PC-3 (cell line): ENCODE data around the gene GSPT1. TPM values are rescaled to one million over a fixed set of nuclear protein-coding genes. Genes with fewer than 3 reads are reported as not detected.

Source experiments
- ATAC-seq: fragments of 200-7000 bp; cut with Tn5 transposase; 2 replicates; pipeline ENCODE4 v1.9.1; 2020; ENCODE audit warnings: mild to moderate bottlenecking, moderate library complexity
- BruUV-seq: library from RNA; stranded (reverse); fragments of 400-500 nt; replicated peaks from 2 replicates; lab custom pipeline; 2021; lab: Mats Ljungman, UMichigan
- CTCF ChIA-PET: fragments of 300-600 bp; sonication (Branson Sonifier 250); formaldehyde crosslinking; loops from one replicate; lab custom pipeline; 2022; ENCODE audit warnings: antibody characterized with exemption; lab: Charles Lee
- POLR2A ChIA-PET: fragments of 300-600 bp; sonication (Branson Sonifier 250); formaldehyde crosslinking; loops from one replicate; lab custom pipeline; 2022; ENCODE audit warnings: antibody characterized with exemption; ENCODE audit not compliant: unreplicated experiment; lab: Charles Lee
- DNase-seq: peaks from one replicate; pipeline ENCODE4 v3.0.0-alpha.2; 2015
- H2AFZ ChIP-seq: fragments of 300-600 bp; sonication (generic); 2 replicates; pipeline ENCODE4 v1.6.0; 2016; ENCODE audit warnings: antibody characterized with exemption, low read length
- H3F3A ChIP-seq: fragments of 300-600 bp; sonication (generic); one replicate; pipeline ENCODE4 v1.6.0; 2017; ENCODE audit warnings: antibody characterized with exemption, low read length, control low read depth, mild to moderate bottlenecking; ENCODE audit not compliant: unreplicated experiment
- H3K27ac ChIP-seq: fragments of 300-600 bp; sonication (generic); 2 replicates; pipeline ENCODE4 v1.5.1; 2016; ENCODE audit warnings: mild to moderate bottlenecking, low read length
- H3K27me3 ChIP-seq: fragments of 300-600 bp; sonication (generic); 2 replicates; pipeline ENCODE4 v1.6.1; 2016; ENCODE audit warnings: low read length, mixed read lengths
- H3K36me3 ChIP-seq: fragments of 300-600 bp; sonication (generic); 2 replicates; pipeline ENCODE4 v1.6.1; 2016; ENCODE audit warnings: low read depth, mixed run types, low read length, mixed read lengths
- H3K4me1 ChIP-seq: fragments of 300-600 bp; sonication (generic); 2 replicates; pipeline ENCODE4 v1.5.1; 2016; ENCODE audit warnings: low read length; ENCODE audit not compliant: insufficient read depth
- H3K4me2 ChIP-seq: fragments of 300-600 bp; sonication (generic); 2 replicates; pipeline ENCODE4 v1.6.0; 2016; ENCODE audit warnings: low read length
- H3K4me3 ChIP-seq: fragments of 300-600 bp; sonication (generic); 2 replicates; pipeline ENCODE4 v1.5.1; 2016; ENCODE audit warnings: mild to moderate bottlenecking, low read length, mixed read lengths
- H3K79me2 ChIP-seq: fragments of 300-600 bp; sonication (generic); 2 replicates; pipeline ENCODE4 v1.6.1; 2017; ENCODE audit warnings: low read length, mixed read lengths
- H3K9ac ChIP-seq: fragments of 300-600 bp; sonication (generic); 2 replicates; pipeline ENCODE4 v1.6.0; 2016; ENCODE audit warnings: mild to moderate bottlenecking, low read length
- H3K9me2 ChIP-seq: fragments of 300-600 bp; sonication (generic); replicated peaks from 2 replicates; pipeline ENCODE4 v1.6.1; 2016; ENCODE audit warnings: mixed run types, low read length, mixed read lengths
- H3K9me3 ChIP-seq: fragments of 300-600 bp; sonication (generic); 2 replicates; pipeline ENCODE4 v1.6.1; 2016; ENCODE audit warnings: low read length, mixed read lengths
- H4K20me1 ChIP-seq: fragments of 300-600 bp; sonication (generic); 2 replicates; pipeline ENCODE4 v1.6.1; 2016; ENCODE audit warnings: low read length, mixed read lengths
- EZH2 ChIP-seq: fragments of 300-600 bp; sonication (generic); IDR thresholded peaks from one replicate; pipeline ENCODE4 v1.6.1; 2017; ENCODE audit warnings: antibody characterized with exemption, mild to moderate bottlenecking, low read length; ENCODE audit not compliant: unreplicated experiment
- EZH2phosphoT487 ChIP-seq: fragments of 300-600 bp; sonication (generic); IDR thresholded peaks from 2 replicates; pipeline ENCODE4 v1.6.1; 2018; ENCODE audit warnings: mild to moderate bottlenecking, antibody characterized with exemption, low read length, borderline replicate concordance
- intact Hi-C: fragments of 100-400 bp; cut with micrococcal nuclease; formaldehyde crosslinking; loops from 2 replicates; pipeline ENCODE4 v1.9.0; 2023
- total RNA-seq: library from RNA; depleted of rRNA; stranded (reverse); fragments of >200 nt; gene quantifications from 2 replicates; pipeline ENCODE4 v1.2.3, GENCODE V29; 2014
- TF ChIP-seq, protein P1 (sequence below): fragments of 300-600 bp; sonication (generic); conservative IDR thresholded peaks from 2 replicates; pipeline ENCODE4 v1.5.1; 2017; ENCODE audit warnings: antibody characterized with exemption, low read depth, mild to moderate bottlenecking, low read length

Gene GSPT1
- total RNA-seq, 1 experiment from 2014 or later = 67.9 TPM

DNA sequence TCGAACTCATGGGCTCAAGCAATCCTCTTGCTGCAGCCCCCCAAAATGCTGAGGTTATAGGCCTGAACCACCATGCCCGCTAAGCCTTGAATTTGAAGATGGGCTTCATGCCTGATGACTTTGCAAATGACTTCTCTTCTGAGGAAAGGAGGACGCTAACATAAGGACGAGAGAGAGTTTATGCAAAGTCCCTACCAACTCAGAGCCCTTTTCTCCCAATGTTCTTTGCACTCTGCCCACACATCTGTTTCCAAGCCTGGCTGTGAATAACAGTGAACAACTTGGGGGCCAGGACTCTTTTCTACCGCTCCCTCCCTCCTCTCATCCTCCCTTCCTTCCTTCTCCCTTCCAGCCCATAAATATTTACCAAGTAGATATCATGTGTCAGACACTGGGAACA is 34.6 kb upstream of the GSPT1 start:
- Histone ChIP-seq H4K20me1 (no peaks in the 10 kb centered on the region), H3K4me2 (no peak overlapping the region), H2AFZ (no peak overlapping the region), H3K27ac (no peak overlapping the region), H3K4me1 (peaks cover 4% of the 10 kb centered on the region), H3F3A (no peaks in the 10 kb centered on the region), H3K9me2 (no peaks in the 10 kb centered on the region), H3K36me3 (no peaks in the 10 kb centered on the region), H3K9me3 (no peaks in the 10 kb centered on the region), H3K4me3 (no peak overlapping the region), H3K79me2 (no peaks in the 10 kb centered on the region), H3K9ac (no peak overlapping the region), H3K27me3 (no peaks in the 10 kb centered on the region)
- ATAC-seq = peak; percentile 35
- no peak for TF ChIP-seq EZH2phosphoT487
- no peak for TF ChIP-seq EZH2
- TF ChIP-seq, protein P1, sequence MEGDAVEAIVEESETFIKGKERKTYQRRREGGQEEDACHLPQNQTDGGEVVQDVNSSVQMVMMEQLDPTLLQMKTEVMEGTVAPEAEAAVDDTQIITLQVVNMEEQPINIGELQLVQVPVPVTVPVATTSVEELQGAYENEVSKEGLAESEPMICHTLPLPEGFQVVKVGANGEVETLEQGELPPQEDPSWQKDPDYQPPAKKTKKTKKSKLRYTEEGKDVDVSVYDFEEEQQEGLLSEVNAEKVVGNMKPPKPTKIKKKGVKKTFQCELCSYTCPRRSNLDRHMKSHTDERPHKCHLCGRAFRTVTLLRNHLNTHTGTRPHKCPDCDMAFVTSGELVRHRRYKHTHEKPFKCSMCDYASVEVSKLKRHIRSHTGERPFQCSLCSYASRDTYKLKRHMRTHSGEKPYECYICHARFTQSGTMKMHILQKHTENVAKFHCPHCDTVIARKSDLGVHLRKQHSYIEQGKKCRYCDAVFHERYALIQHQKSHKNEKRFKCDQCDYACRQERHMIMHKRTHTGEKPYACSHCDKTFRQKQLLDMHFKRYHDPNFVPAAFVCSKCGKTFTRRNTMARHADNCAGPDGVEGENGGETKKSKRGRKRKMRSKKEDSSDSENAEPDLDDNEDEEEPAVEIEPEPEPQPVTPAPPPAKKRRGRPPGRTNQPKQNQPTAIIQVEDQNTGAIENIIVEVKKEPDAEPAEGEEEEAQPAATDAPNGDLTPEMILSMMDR = no peak
- intact Hi-C loops = no loop called here
- ChIA-PET POLR2A (no interaction called here), CTCF (no interaction called here)
- BruUV-seq = no TSS peak
- DNase-seq = no peak

DNA sequence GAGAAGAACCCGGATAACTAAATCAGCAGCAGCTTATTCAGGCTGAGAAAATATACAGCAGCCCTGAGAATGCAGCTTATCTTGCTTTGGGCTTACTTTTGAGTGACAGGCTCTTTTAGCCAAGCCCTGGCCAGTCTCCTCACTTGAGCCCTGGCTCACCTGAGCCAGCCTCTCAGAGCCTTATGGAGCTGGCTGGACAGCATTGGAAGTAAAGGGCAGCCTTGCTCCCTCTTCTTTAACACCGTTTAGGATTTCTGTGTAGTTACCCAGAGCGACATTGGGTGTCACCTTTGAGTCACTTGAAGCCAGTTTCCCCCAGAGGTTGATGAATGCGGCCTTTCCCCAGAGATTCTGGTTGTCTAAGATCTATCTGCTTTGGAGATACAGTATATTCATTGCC is 33.8 kb upstream of the GSPT1 start:
- Histone ChIP-seq H3K9me3 (no peaks in the 10 kb centered on the region), H3K4me3 (no peak overlapping the region), H3K27ac (no peak overlapping the region), H3K79me2 (no peaks in the 10 kb centered on the region), H4K20me1 (no peaks in the 10 kb centered on the region), H3K27me3 (no peaks in the 10 kb centered on the region), H3K9ac (no peak overlapping the region), H2AFZ (no peak overlapping the region), H3K4me1 (no peaks in the 10 kb centered on the region), H3K4me2 (no peak overlapping the region), H3K36me3 (no peaks in the 10 kb centered on the region), H3K9me2 (no peaks in the 10 kb centered on the region), H3F3A (no peaks in the 10 kb centered on the region)
- CTCF ChIA-PET = interaction anchor here (1.7 kb wide), 1 partner anchor 118 kb away, joined by 11 read pairs; no protein-coding TSS in a partner anchor
- POLR2A ChIA-PET = no interaction called here
- DNase-seq (peak; percentile 68), ATAC-seq (peak; percentile 95)
- intact Hi-C loops = loop anchor here (1.0 kb wide), 1 partner anchor 119 kb away; no protein-coding TSS in a partner anchor
- BruUV-seq = no TSS peak
- no peak for TF ChIP-seq EZH2phosphoT487
- TF ChIP-seq, protein P1 = peak; percentile 62

DNA sequence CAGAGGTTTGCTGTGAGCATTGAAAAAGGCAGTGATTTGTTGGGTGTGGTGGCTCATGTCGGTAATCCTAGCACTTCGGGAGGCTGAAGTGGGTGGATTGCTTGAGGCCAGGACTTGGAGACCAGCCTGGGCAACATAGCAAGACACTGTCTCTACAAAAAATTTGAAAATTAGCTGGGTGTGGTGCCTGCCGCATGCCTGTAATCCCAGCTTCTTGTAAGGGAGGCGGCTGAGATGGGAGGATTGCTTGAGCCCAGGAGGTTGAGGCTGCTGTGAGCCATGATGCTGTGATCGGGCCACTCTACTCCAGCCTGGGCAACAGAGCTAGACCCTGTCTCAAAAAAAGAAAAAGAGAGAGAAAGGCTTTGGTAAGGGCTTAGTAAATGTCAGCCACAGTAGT is 33.1 kb upstream of the GSPT1 start:
- H3F3A ChIP-seq = no peaks in the 10 kb centered on the region
- no peak overlapping the region for H3K4me3 ChIP-seq
- no peak overlapping the region for H3K4me2 ChIP-seq
- H3K27ac ChIP-seq = no peak overlapping the region
- H2AFZ ChIP-seq = no peak overlapping the region
- no peaks in the 10 kb centered on the region for H3K9me3 ChIP-seq
- ChIA-PET CTCF (interaction anchor here (1.7 kb wide), 1 partner anchor 119 kb away, joined by 11 read pairs; no protein-coding TSS in a partner anchor), POLR2A (no interaction called here)
- H3K9me2 ChIP-seq = no peaks in the 10 kb centered on the region
- DNase-seq = no peak
- no peaks in the 10 kb centered on the region for H3K4me1 ChIP-seq
- no peaks in the 10 kb centered on the region for H3K36me3 ChIP-seq
- H3K27me3 ChIP-seq = no peaks in the 10 kb centered on the region
- H3K9ac ChIP-seq = no peak overlapping the region
- no TSS peak for BruUV-seq
- TF ChIP-seq EZH2 (no peak), EZH2phosphoT487 (no peak)
- TF ChIP-seq, protein P1 = no peak
- intact Hi-C loops = loop anchor here (1.0 kb wide), 1 partner anchor 119 kb away; no protein-coding TSS in a partner anchor
- H4K20me1 ChIP-seq = no peaks in the 10 kb centered on the region
- ATAC-seq = no peak
- H3K79me2 ChIP-seq = no peaks in the 10 kb centered on the region
